Lung (tissue), 12 donors: ENCODE measurements around the gene RBM3. TPM values are rescaled to one million over a fixed set of nuclear protein-coding genes. Genes with fewer than 3 reads are reported as not detected.
A peak's percentile ranks its signal among the peaks of the same experiment; 100 is the strongest.

ENCODE experiments used
- ATAC-seq: fragments of 200-7000 bp; cut with Tn5 transposase; one replicate; pipeline ENCODE4 v1.9.1; 2020; ENCODE audit warnings: moderate number of reproducible peaks; ENCODE audit not compliant: insufficient read depth, low FRiP score
- DNase-seq, 3 donors: peaks; one replicate each; pipeline ENCODE4 v3.0.0-alpha.2; 2013 to 2017
- H3K27ac ChIP-seq, 2 donors: one replicate each; pipeline ENCODE4 v1.5.1; 2013; ENCODE audit warnings: mild to moderate bottlenecking in 2 of 2, moderate library complexity in 2 of 2, control low read depth in 1 of 2, inconsistent platforms in 1 of 2, low read depth in 1 of 2, low read length in 1 of 2
- H3K27me3 ChIP-seq, 3 donors: one replicate each; pipeline ENCODE4 v1.5.1; 2013; ENCODE audit warnings: low read length in 2 of 3; ENCODE audit not compliant: control insufficient read depth in 3 of 3, insufficient read depth in 3 of 3
- H3K36me3 ChIP-seq, 4 donors: one replicate each; pipeline ENCODE4 v1.5.1; 2013; ENCODE audit warnings: low read length in 4 of 4, mild to moderate bottlenecking in 1 of 4, moderate library complexity in 1 of 4; ENCODE audit not compliant: control insufficient read depth in 4 of 4, insufficient read depth in 4 of 4
- H3K4me1 ChIP-seq, 5 donors: one replicate each; pipeline ENCODE4 v1.5.1; 2013; ENCODE audit warnings: low read length in 5 of 5, mild to moderate bottlenecking in 2 of 5, moderate library complexity in 1 of 5; ENCODE audit not compliant: control insufficient read depth in 5 of 5, insufficient read depth in 5 of 5
- H3K4me3 ChIP-seq: one replicate; pipeline ENCODE4 v1.5.1; 2013; ENCODE audit warnings: mild to moderate bottlenecking, control low read depth, moderate library complexity
- H3K9ac ChIP-seq, 2 donors: one replicate each; pipeline ENCODE4 v1.5.1; 2013; ENCODE audit warnings: low read length in 2 of 2, control low read depth in 1 of 2; ENCODE audit not compliant: insufficient read depth in 1 of 2
- H3K9me3 ChIP-seq, 4 donors: one replicate each; pipeline ENCODE4 v1.5.1; 2013; ENCODE audit warnings: low read length in 3 of 4, mild to moderate bottlenecking in 1 of 4, moderate library complexity in 1 of 4; ENCODE audit not compliant: control insufficient read depth in 4 of 4, insufficient read depth in 3 of 4
- CTCF ChIP-seq: IDR thresholded peaks from 2 replicates; pipeline ENCODE4 v1.5.1; 2012; ENCODE audit warnings: mild to moderate bottlenecking; ENCODE audit errors: control extremely low read depth, extremely low read depth
- WGBS, 2 donors: extraction: QIAGEN DNeasy Blood & Tissue Kit; methylation state at CpG; one replicate each; pipeline ENCODE4 v1.1.7; 2013; 5-methylcytosine and 5-hydroxymethylcytosine counted together
- polyA plus RNA-seq, 2 donors: library from polyadenylated mRNA; stranded (reverse); fragments of 200-250 nt; gene quantifications; one replicate each; pipeline ENCODE4 v1.2.1, GENCODE V29; 2013
- total RNA-seq, 2 donors: library from RNA; depleted of rRNA in 1 of 2; stranded (reverse); fragments of >200 nt in 1 of 2; gene quantifications; one replicate each; pipeline ENCODE4 v1.2.1, GENCODE V29; 2014 to 2021
- donor health status: control.
- donor health status: control.
- donor health status: Bipolar disorder and iron deficiency.
- donor health status: healthy.
- donor health status: DM: yes; HTN: yes; CAD: no.

RBM3 gene
- total and polyA plus RNA-seq, 4 donors: 117 to 346 (median 217) TPM

GRCh38 chrX:48598614-48599013, 24.3 kb downstream of the RBM3 start:
- TF ChIP-seq CTCF: no peak
- Histone ChIP-seq H3K36me3 (peaks cover 3 to 17% (median 10%) of the 10 kb centered on the region in 4 donors), H3K4me1 (peaks cover 0 to 6% (median 0%) of the 10 kb centered on the region in 5 donors), H3K27me3 (no peaks in the 10 kb centered on the region), H3K4me3 (peak overlapping the region; percentile 50), H3K9me3 (peaks cover 0 to 3% (median 0%) of the 10 kb centered on the region in 4 donors), H3K27ac (peak overlapping the region; percentile 35 to 99), H3K9ac (no peak overlapping the region)
- DNase-seq (no peak), ATAC-seq (no peak)
- 89 to 92% methylated on average over 16 to 25 of the region's 25 CpGs for WGBS, 2 donors

- TF ChIP-seq CTCF: no peak
- DNase-seq: no peak
- peaks cover 0 to 3% (median 0%) of the 10 kb centered on the region in 4 donors for H3K9me3 ChIP-seq
- H3K27ac ChIP-seq: no peak overlapping the region
- no peak overlapping the region for H3K4me3 ChIP-seq
- no peak for ATAC-seq
- H3K4me1 ChIP-seq: peaks cover 0 to 4% (median 0%) of the 10 kb centered on the region in 5 donors
- 90 to 96% methylated on average over 13 to 20 of the region's 20 CpGs for WGBS, 2 donors
- H3K36me3 ChIP-seq: peaks cover 3 to 20% (median 13%) of the 10 kb centered on the region in 4 donors
- H3K9ac ChIP-seq: no peak overlapping the region
- H3K27me3 ChIP-seq: no peaks in the 10 kb centered on the region
Observed at GRCh38 chrX:48599341-48599740, 25.1 kb downstream of the RBM3 start.

GRCh38 chrX:48600226-48600625, 25.9 kb downstream of the RBM3 start:
- Histone ChIP-seq H3K27me3 (no peaks in the 10 kb centered on the region), H3K4me3 (no peak overlapping the region), H3K9me3 (peaks cover 0 to 10% (median 0%) of the 10 kb centered on the region in 4 donors), H3K36me3 (peaks cover 9 to 23% (median 17%) of the 10 kb centered on the region in 4 donors), H3K27ac (no peak overlapping the region), H3K9ac (no peak overlapping the region), H3K4me1 (peaks cover 0 to 4% (median 0%) of the 10 kb centered on the region in 5 donors)
- no peak for TF ChIP-seq CTCF
- WGBS, 2 donors: 91 to 96% methylated on average over 19 of the region's 19 CpGs
- DNase-seq (no peak), ATAC-seq (no peak)
